ENCODE data around the gene TACC3.

The TACC3 gene

GRCh38 chr4:1748465-1748995 lies 27.2 kb downstream of the TACC3 start:
- peak; percentile 64 for DNase-seq

- DNase-seq = no peak
Measured at GRCh38 chr4:1749370-1749769, 28.0 kb downstream of the TACC3 start.

GRCh38 chr4:1749826-1750225 lies 28.5 kb downstream of the TACC3 start:
- no peak for DNase-seq

- no peak for DNase-seq
Measured at GRCh38 chr4:1750381-1751154, 29.2 kb downstream of the TACC3 start.

GRCh38 chr4:1751155-1751918 lies 30.0 kb downstream of the TACC3 start:
- DNase-seq = no peak

GRCh38 chr4:1751919-1752283 lies 30.6 kb downstream of the TACC3 start:
- DNase-seq = no peak

GRCh38 chr4:1752284-1753041 lies 31.1 kb downstream of the TACC3 start:
- DNase-seq = peak; percentile 13

GRCh38 chr4:1753294-1753696 lies 32.0 kb downstream of the TACC3 start:
- DNase-seq = no peak

- DNase-seq = no peak
Measured at GRCh38 chr4:1753697-1754311, 32.5 kb downstream of the TACC3 start.

GRCh38 chr4:1754336-1754735 lies 33.0 kb downstream of the TACC3 start:
- no peak for DNase-seq

- DNase-seq = no peak
Measured at GRCh38 chr4:1755297-1755696, 34.0 kb downstream of the TACC3 start.

GRCh38 chr4:1756079-1756478 lies 34.8 kb downstream of the TACC3 start:
- no peak for DNase-seq

GRCh38 chr4:1756893-1757779 lies 35.8 kb downstream of the TACC3 start:
- DNase-seq = no peak

GRCh38 chr4:1757836-1758235 lies 36.5 kb downstream of the TACC3 start:
- no peak for DNase-seq

GRCh38 chr4:1758306-1759121 lies 37.2 kb downstream of the TACC3 start:
- DNase-seq = no peak

- DNase-seq = no peak
Measured at GRCh38 chr4:1759170-1759817, 38.0 kb downstream of the TACC3 start.

GRCh38 chr4:1759818-1760223 lies 38.5 kb downstream of the TACC3 start:
- DNase-seq = no peak

- DNase-seq = no peak
Measured at GRCh38 chr4:1760521-1761071, 39.3 kb downstream of the TACC3 start.

GRCh38 chr4:1761130-1761689 lies 39.9 kb downstream of the TACC3 start:
- no peak for DNase-seq
